GM21381 (cell line): ENCODE data around the gene COQ7.

Experiments
- ATAC-seq: cut with Tn5 transposase; IDR thresholded peaks from one replicate; pipeline ENCODE4 v1.9.1; 2021; ENCODE audit warnings: mild to moderate bottlenecking, moderate library complexity; ENCODE audit not compliant: unreplicated experiment

The COQ7 gene

GRCh38 chr16:19067349-19068236, at the start of gene COQ7:
COQ7 (plus strand) TSS chr16:19067614; CDS start chr16:19067665, 51 bp downstream.
- ATAC-seq: peak; percentile 85

- ATAC-seq: no peak
These were observed 46.7 kb upstream of the COQ7 start for GRCh38 chr16:19020689-19021088.

- ATAC-seq: no peak
These were observed 45.7 kb upstream of the COQ7 start for GRCh38 chr16:19021747-19022146.

GRCh38 chr16:19027416-19027815, 40.0 kb upstream of the COQ7 start:
- no peak for ATAC-seq

- no peak for ATAC-seq
These were observed 37.4 kb upstream of the COQ7 start for GRCh38 chr16:19029980-19030379.

- ATAC-seq: no peak
These were observed 35.7 kb upstream of the COQ7 start for GRCh38 chr16:19031738-19032137.

- ATAC-seq: no peak
These were observed 33.7 kb upstream of the COQ7 start for GRCh38 chr16:19033761-19034160.

GRCh38 chr16:19040400-19040799, 27.0 kb upstream of the COQ7 start:
- no peak for ATAC-seq

- no peak for ATAC-seq
These were observed 22.6 kb upstream of the COQ7 start for GRCh38 chr16:19044769-19045168.

- no peak for ATAC-seq
These were observed 21.4 kb upstream of the COQ7 start for GRCh38 chr16:19046062-19046461.

GRCh38 chr16:19062706-19063105, 4.7 kb upstream of the COQ7 start:
- ATAC-seq: no peak

GRCh38 chr16:19066988-19067348, 446 bp upstream of the COQ7 start:
- ATAC-seq: no peak

GRCh38 chr16:19068237-19068815, 912 bp downstream of the COQ7 start:
- ATAC-seq: no peak

- ATAC-seq: no peak
These were observed 4.7 kb downstream of the COQ7 start for GRCh38 chr16:19071811-19072777.

- ATAC-seq: no peak
These were observed 5.9 kb downstream of the COQ7 start for GRCh38 chr16:19073344-19073743.

GRCh38 chr16:19073863-19074262, 6.4 kb downstream of the COQ7 start:
- no peak for ATAC-seq

GRCh38 chr16:19075511-19075910, 8.1 kb downstream of the COQ7 start:
- ATAC-seq: no peak

- ATAC-seq: no peak
These were observed 10.5 kb downstream of the COQ7 start for GRCh38 chr16:19077879-19078278.

- no peak for ATAC-seq
These were observed 16.3 kb downstream of the COQ7 start for GRCh38 chr16:19083670-19084069.

- no peak for ATAC-seq
These were observed 16.7 kb downstream of the COQ7 start for GRCh38 chr16:19084139-19084538.

GRCh38 chr16:19084879-19085278, 17.5 kb downstream of the COQ7 start:
- ATAC-seq: no peak
